Stomach (tissue), 4 donors: Measurements from ENCODE around the gene ERG.

Source experiments
- CTCF ChIP-seq, 7 experiments: fragments of 450-650 bp in 4 of 7; fragments of 200-600 bp in 3 of 7; sonication (generic) in 3 of 7; IDR thresholded peaks; one replicate each; pipeline ENCODE4 v1.5.1; 2016 to 2019; ENCODE audit warnings: antibody characterized with exemption in 7 of 7, control low read depth in 2 of 7, mild to moderate bottlenecking in 1 of 7
- POLR2A ChIP-seq, 4 donors: fragments of 450-650 bp; IDR thresholded peaks; one replicate each; pipeline ENCODE4 v1.6.1; 2016; ENCODE audit warnings: antibody characterized with exemption in 4 of 4, control low read depth in 2 of 4, mild to moderate bottlenecking in 1 of 4, moderate library complexity in 1 of 4
- POLR2AphosphoS5 ChIP-seq, 3 donors: sonication (generic); formaldehyde crosslinking; IDR thresholded peaks; one replicate each; pipeline ENCODE4 v1.6.1; 2016; ENCODE audit warnings: antibody characterized with exemption in 3 of 3

- TF ChIP-seq POLR2A (IDR thresholded peaks at IDR 0.05): no peak
- TF ChIP-seq CTCF (IDR thresholded peaks at IDR 0.05): peak in 5 of 7 experiments; percentile 58 to 76 (median 62)
- TF ChIP-seq POLR2AphosphoS5 (IDR thresholded peaks at IDR 0.05): no peak
Observed at GRCh38 chr21:38352536-38353219, 145.6 kb downstream of the ERG start.
